ENCODE data around the gene MYOM1. TPM values are rescaled to one million over a fixed set of nuclear protein-coding genes. Genes with fewer than 3 reads are reported as not detected.

MYOM1 gene
- total RNA-seq, 2 experiments from 2014 or later: 2.4 to 3.8 TPM

GRCh38 chr18:3151399-3152264 is 68.1 kb downstream of the MYOM1 start:
- intact Hi-C loops (cut with micrococcal nuclease; ENCODE audit: unreplicated experiment): loop anchor here (1.0 kb wide), 2 partner anchors 95 to 219 kb away; no protein-coding TSS in a partner anchor
- CTCF ChIA-PET (ENCODE audit: unreplicated experiment): interaction anchor here (0.9 kb wide), 1 partner anchor 92 kb away, joined by 3 read pairs; no protein-coding TSS in a partner anchor
- no peaks in the 10 kb centered on the region for H4K20me1 ChIP-seq (ENCODE audit: insufficient read depth, low read length)
- no peaks in the 10 kb centered on the region for H3K9me2 ChIP-seq (ENCODE audit: insufficient read depth, low read length)
- POLR2A ChIA-PET: interaction anchor here (0.5 to 1.4 kb wide), 6 partner anchors 9 to 510 kb away, joined by 3 to 5 read pairs (median 4); no protein-coding TSS in a partner anchor
- H3K4me2 ChIP-seq (ENCODE audit: low read length): no peak overlapping the region
- no peaks in the 10 kb centered on the region for H3K79me2 ChIP-seq (ENCODE audit: insufficient read depth, low read depth, low read length)
- BruUV-seq (replicated peaks): no TSS peak
- H3K4me3 ChIP-seq (ENCODE audit: low read depth, low read length, poor library complexity, severe bottlenecking): no peak overlapping the region
- H3K9me3 ChIP-seq (ENCODE audit: low read length): no peaks in the 10 kb centered on the region
- H3K27ac ChIP-seq (ENCODE audit: low read depth, low read length, poor library complexity, severe bottlenecking): no peak overlapping the region
- DNase-seq (ENCODE audit: low spot score): peak; percentile 59
- H3K36me3 ChIP-seq (ENCODE audit: insufficient read depth, low read length): no peaks in the 10 kb centered on the region
- no peaks in the 10 kb centered on the region for H3K4me1 ChIP-seq (ENCODE audit: insufficient read depth, low read length, poor library complexity, severe bottlenecking)
- no peak for TF ChIP-seq EZH2phosphoT487 (IDR thresholded peaks at IDR 0.05; ENCODE audit: borderline replicate concordance, low read depth, low read length)
- TF ChIP-seq, protein P1, sequence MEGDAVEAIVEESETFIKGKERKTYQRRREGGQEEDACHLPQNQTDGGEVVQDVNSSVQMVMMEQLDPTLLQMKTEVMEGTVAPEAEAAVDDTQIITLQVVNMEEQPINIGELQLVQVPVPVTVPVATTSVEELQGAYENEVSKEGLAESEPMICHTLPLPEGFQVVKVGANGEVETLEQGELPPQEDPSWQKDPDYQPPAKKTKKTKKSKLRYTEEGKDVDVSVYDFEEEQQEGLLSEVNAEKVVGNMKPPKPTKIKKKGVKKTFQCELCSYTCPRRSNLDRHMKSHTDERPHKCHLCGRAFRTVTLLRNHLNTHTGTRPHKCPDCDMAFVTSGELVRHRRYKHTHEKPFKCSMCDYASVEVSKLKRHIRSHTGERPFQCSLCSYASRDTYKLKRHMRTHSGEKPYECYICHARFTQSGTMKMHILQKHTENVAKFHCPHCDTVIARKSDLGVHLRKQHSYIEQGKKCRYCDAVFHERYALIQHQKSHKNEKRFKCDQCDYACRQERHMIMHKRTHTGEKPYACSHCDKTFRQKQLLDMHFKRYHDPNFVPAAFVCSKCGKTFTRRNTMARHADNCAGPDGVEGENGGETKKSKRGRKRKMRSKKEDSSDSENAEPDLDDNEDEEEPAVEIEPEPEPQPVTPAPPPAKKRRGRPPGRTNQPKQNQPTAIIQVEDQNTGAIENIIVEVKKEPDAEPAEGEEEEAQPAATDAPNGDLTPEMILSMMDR (conservative IDR thresholded peaks at IDR 0.05; ENCODE audit: low read length): peak; percentile 83
- no peak overlapping the region for H2AFZ ChIP-seq (ENCODE audit: low read length)

GRCh38 chr18:3150688-3151087 is 69.1 kb downstream of the MYOM1 start:
- DNase-seq (ENCODE audit: low spot score): no peak
- POLR2A ChIA-PET: interaction anchor here (0.6 kb wide), 2 partner anchors 8 to 98 kb away, joined by 3 to 4 read pairs; no protein-coding TSS in a partner anchor
- H3K79me2 ChIP-seq (ENCODE audit: insufficient read depth, low read depth, low read length): no peaks in the 10 kb centered on the region
- H2AFZ ChIP-seq (ENCODE audit: low read length): no peak overlapping the region
- no peak for TF ChIP-seq EZH2phosphoT487 (IDR thresholded peaks at IDR 0.05; ENCODE audit: borderline replicate concordance, low read depth, low read length)
- TF ChIP-seq, protein P1 (conservative IDR thresholded peaks at IDR 0.05; ENCODE audit: low read length): no peak
- no peak overlapping the region for H3K4me2 ChIP-seq (ENCODE audit: low read length)
- intact Hi-C loops (cut with micrococcal nuclease; ENCODE audit: unreplicated experiment): loop anchor here (1.0 kb wide), 2 partner anchors 96 to 218 kb away; no protein-coding TSS in a partner anchor
- H3K4me1 ChIP-seq (ENCODE audit: insufficient read depth, low read length, poor library complexity, severe bottlenecking): no peaks in the 10 kb centered on the region
- H3K4me3 ChIP-seq (ENCODE audit: low read depth, low read length, poor library complexity, severe bottlenecking): no peak overlapping the region
- no peaks in the 10 kb centered on the region for H3K36me3 ChIP-seq (ENCODE audit: insufficient read depth, low read length)
- no peaks in the 10 kb centered on the region for H3K9me3 ChIP-seq (ENCODE audit: low read length)
- CTCF ChIA-PET (ENCODE audit: unreplicated experiment): no interaction called here
- no peaks in the 10 kb centered on the region for H3K9me2 ChIP-seq (ENCODE audit: insufficient read depth, low read length)
- H3K27ac ChIP-seq (ENCODE audit: low read depth, low read length, poor library complexity, severe bottlenecking): no peak overlapping the region
- H4K20me1 ChIP-seq (ENCODE audit: insufficient read depth, low read length): no peaks in the 10 kb centered on the region
- no TSS peak for BruUV-seq (replicated peaks)

DNA sequence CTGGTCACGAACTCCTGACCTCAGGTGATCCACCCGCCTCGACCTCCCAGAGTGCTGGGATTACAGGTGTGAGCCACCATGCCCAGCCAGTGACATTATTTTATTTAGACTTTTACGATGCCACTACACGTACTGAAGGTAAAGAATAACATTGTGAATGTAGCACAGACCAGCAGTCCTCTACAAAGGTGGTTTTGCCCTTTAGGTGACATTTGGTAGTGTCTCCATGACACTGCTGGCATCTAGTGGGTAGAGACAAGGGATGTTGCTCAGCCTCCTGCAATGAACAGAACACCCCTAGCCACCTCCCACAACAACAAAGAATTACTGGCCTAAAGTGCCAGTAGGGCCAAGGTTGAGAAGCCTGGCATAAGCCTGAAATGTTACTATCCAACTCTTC is 69.5 kb downstream of the MYOM1 start:
- no TSS peak for BruUV-seq (replicated peaks)
- Histone ChIP-seq H3K9me3 (ENCODE audit: low read length) (no peaks in the 10 kb centered on the region), H4K20me1 (ENCODE audit: insufficient read depth, low read length) (no peaks in the 10 kb centered on the region), H2AFZ (ENCODE audit: low read length) (no peak overlapping the region), H3K4me2 (ENCODE audit: low read length) (no peak overlapping the region), H3K4me1 (ENCODE audit: insufficient read depth, low read length, poor library complexity, severe bottlenecking) (no peaks in the 10 kb centered on the region), H3K27ac (ENCODE audit: low read depth, low read length, poor library complexity, severe bottlenecking) (no peak overlapping the region), H3K36me3 (ENCODE audit: insufficient read depth, low read length) (no peaks in the 10 kb centered on the region), H3K4me3 (ENCODE audit: low read depth, low read length, poor library complexity, severe bottlenecking) (no peak overlapping the region), H3K9me2 (ENCODE audit: insufficient read depth, low read length) (no peaks in the 10 kb centered on the region), H3K79me2 (ENCODE audit: insufficient read depth, low read depth, low read length) (no peaks in the 10 kb centered on the region)
- CTCF ChIA-PET (ENCODE audit: unreplicated experiment): no interaction called here
- no peak for DNase-seq (ENCODE audit: low spot score)
- intact Hi-C loops (cut with micrococcal nuclease; ENCODE audit: unreplicated experiment): no loop called here
- POLR2A ChIA-PET: interaction anchor here (0.6 kb wide), 2 partner anchors 8 to 97 kb away, joined by 3 to 4 read pairs; no protein-coding TSS in a partner anchor
- TF ChIP-seq, protein P1 (conservative IDR thresholded peaks at IDR 0.05; ENCODE audit: low read length): no peak
